Fibroblast of mammary gland (primary cell): ENCODE results near the gene ZNHIT2.

ENCODE experiments used
- DNase-seq: peaks from one replicate; pipeline ENCODE4 v3.0.0-alpha.2; 2010; ENCODE audit warnings: low read depth
- H3K4me3 ChIP-seq: 2 replicates; pipeline ENCODE4 v1.5.1; 2011; ENCODE audit warnings: low read depth, mild to moderate bottlenecking, low read length, moderate library complexity; ENCODE audit not compliant: control insufficient read depth
- TF ChIP-seq, protein P1 (sequence below): conservative IDR thresholded peaks from 2 replicates; pipeline ENCODE4 v1.5.1; 2011; ENCODE audit warnings: low read depth, low read length, inconsistent platforms; ENCODE audit not compliant: control insufficient read depth, insufficient read depth

ZNHIT2 gene

GRCh38 chr11:65112546-65113360 is 4.7 kb downstream of the ZNHIT2 start:
- H3K4me3 ChIP-seq: peak overlapping the region; percentile 37
- no peak for DNase-seq
- TF ChIP-seq, protein P1, sequence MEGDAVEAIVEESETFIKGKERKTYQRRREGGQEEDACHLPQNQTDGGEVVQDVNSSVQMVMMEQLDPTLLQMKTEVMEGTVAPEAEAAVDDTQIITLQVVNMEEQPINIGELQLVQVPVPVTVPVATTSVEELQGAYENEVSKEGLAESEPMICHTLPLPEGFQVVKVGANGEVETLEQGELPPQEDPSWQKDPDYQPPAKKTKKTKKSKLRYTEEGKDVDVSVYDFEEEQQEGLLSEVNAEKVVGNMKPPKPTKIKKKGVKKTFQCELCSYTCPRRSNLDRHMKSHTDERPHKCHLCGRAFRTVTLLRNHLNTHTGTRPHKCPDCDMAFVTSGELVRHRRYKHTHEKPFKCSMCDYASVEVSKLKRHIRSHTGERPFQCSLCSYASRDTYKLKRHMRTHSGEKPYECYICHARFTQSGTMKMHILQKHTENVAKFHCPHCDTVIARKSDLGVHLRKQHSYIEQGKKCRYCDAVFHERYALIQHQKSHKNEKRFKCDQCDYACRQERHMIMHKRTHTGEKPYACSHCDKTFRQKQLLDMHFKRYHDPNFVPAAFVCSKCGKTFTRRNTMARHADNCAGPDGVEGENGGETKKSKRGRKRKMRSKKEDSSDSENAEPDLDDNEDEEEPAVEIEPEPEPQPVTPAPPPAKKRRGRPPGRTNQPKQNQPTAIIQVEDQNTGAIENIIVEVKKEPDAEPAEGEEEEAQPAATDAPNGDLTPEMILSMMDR: no peak

DNA sequence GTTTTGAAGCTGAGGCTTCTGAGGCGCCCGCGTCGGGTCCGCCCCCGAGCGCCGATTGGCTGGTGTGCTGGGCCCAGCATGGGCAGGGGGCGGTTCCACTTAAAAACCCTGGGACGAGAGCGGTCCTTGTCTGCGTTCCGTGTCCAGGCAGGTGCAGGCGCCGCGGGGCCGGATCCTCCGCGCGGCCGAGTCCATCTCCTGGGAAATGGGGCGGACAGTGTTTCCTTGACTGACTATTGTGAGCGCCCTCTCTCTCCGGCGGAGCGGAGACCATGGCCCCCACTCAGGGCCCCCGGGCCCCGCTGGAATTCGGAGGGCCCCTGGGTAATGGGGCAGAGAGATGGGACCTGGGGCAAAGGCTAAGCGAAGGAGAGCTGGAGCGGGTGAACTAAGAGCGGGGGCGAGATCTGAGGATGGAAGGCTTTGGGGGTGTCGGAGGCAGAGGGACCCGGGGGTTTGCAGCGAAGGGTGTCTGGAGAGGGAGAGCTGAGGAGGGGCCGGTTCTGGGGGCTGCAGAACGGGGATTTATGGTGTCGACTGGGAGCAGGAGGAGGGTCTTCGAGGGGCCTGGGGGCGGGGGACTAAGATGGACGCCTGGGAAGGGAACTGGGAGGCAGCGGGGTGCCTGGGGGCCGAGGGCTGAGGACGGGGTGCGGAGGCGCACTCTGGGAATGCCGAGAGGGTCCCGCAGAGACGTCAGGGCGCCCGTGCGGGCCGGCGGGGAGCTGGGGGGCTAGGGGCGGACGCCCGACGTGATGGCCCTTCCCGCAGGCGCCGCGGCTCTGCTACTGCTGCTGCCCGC is 5.6 kb downstream of the ZNHIT2 start, which contains the start of gene TM7SF2:
Gene TM7SF2, plus strand, starts transcription at position 129 of the 802 bp plus-strand sequence. Its CDS starts 144 bp downstream, at position 273.
- H3K4me3 ChIP-seq: peak within 1 kb of the TSS; percentile 49
- TF ChIP-seq, protein P1: no peak
- DNase-seq: peak; percentile 81

GRCh38 chr11:65111159-65111743 is 6.2 kb downstream of the ZNHIT2 start:
- TF ChIP-seq, protein P1: no peak
- no peak overlapping the region for H3K4me3 ChIP-seq
- DNase-seq: no peak

- peak; percentile 74 for DNase-seq
- TF ChIP-seq, protein P1: peak; percentile 90
- no peak overlapping the region for H3K4me3 ChIP-seq
Observed at GRCh38 chr11:65110354-65110861, 7.1 kb downstream of the ZNHIT2 start.

DNA sequence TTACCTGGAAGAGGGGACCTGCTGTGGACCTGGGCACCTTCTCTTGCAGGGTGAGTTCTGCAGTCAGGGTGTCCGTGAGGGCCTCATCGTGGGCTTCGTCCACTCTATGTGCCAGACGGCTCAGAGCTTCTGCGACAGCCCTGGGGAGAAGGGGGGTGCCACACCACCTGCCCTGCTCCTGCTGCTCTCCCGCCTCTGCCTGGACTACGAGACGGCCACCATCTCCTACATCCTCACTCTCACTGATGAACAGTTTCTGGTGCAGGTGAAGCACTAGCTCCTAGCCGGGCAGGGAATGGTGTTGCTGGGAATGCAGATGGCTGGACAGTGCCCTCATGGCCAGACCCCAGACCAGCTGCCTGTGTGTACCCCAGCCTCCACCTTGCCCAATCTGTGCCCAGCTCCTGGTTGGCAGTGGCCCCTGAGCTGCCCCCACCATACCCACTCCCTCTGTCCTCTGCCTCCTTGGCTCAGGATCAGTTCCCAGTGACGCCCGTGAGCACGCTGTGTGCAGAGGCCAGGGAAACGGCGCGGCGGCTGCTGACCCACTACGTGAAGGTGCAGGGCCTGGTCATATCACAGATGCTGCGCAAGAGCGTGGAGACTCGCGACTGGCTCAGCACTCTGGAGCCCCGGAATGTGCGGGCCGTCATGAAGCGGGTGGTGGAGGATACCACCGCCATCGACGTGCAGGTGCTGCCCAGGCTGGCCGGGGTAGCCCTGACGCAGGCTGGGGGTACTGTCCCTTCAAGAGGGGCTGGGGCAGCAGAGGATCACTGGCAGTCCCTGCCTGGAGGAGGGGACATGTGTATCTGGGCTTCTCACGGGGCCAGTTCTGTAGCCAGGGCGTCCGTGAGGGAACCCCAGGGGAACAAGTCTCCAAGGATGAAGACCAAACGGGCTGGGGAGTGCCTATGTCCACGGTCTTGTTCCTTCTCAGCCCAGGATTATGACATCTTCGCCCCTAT is 8.0 kb downstream of the ZNHIT2 start:
- TF ChIP-seq, protein P1: no peak
- no peak overlapping the region for H3K4me3 ChIP-seq
- no peak for DNase-seq
